HT1080 (cell line): ENCODE data around the gene PIGV. TPM values are rescaled to one million over a fixed set of nuclear protein-coding genes. Genes with fewer than 3 reads are reported as not detected.
"Not testable (repeated sequence)": the region's sequence is repeated elsewhere in the genome, so short reads cannot be mapped to it uniquely, and the experiment has no call there.

Experiments
- DNase-seq: peaks from one replicate; pipeline ENCODE4 v3.0.0-alpha.2; 2015; ENCODE audit warnings: low read depth
- small RNA-seq: library from RNA; depleted of rRNA; stranded (forward); fragments of <200 nt; gene quantifications from one replicate; pipeline ENCODE3, GENCODE V24; 2014
- total RNA-seq: library from RNA; depleted of rRNA; stranded (reverse); fragments of >200 nt; shearing (Covaris generic); gene quantifications from 2 replicates; pipeline ENCODE4 v1.2.3, GENCODE V29; 2014; rRNA removed

PIGV gene
- total RNA-seq, 1 experiment from 2014 or later: 13.3 TPM

- DNase-seq: no peak
These were observed 43.9 kb downstream of the PIGV start for GRCh38 chr1:26831546-26832248.

GRCh38 chr1:26832249-26832960 lies 44.7 kb downstream of the PIGV start:
- DNase-seq: no peak

- DNase-seq: no peak
These were observed 46.0 kb downstream of the PIGV start for GRCh38 chr1:26833432-26834405.

GRCh38 chr1:26837665-26838064 lies 49.9 kb downstream of the PIGV start:
- not testable (repeated sequence) for DNase-seq

- DNase-seq: no peak
These were observed 51.0 kb downstream of the PIGV start for GRCh38 chr1:26838474-26839338.

- DNase-seq: no peak
These were observed 51.6 kb downstream of the PIGV start for GRCh38 chr1:26839339-26839722.

- no peak for DNase-seq
These were observed 52.0 kb downstream of the PIGV start for GRCh38 chr1:26839779-26840178.

- DNase-seq: no peak
These were observed 56.9 kb downstream of the PIGV start for GRCh38 chr1:26844424-26845196.

GRCh38 chr1:26847826-26848225 lies 60.1 kb downstream of the PIGV start:
- not testable (repeated sequence) for DNase-seq

Small RNAs within 50 kb of the gene (small RNA-seq; reads per million reads assigned to genes)
- not detected for gene RN7SL165P

Other genes with a start within 250 kb of the PIGV start
- gene ARID1A, start 91.9 kb upstream of the PIGV start, total RNA-seq: 15.0 and 17.2 TPM in 2 replicates
- 15.9 and 30.4 TPM in 2 replicates for gene ZDHHC18, start 38.7 kb downstream of the PIGV start, total RNA-seq
- gene SFN, start 75.2 kb downstream of the PIGV start, total RNA-seq: 5.2 and 7.0 TPM in 2 replicates
- 17.9 and 33.6 TPM in 2 replicates for gene GPN2, start 102.3 kb downstream of the PIGV start, total RNA-seq
- gene GPATCH3, start 112.5 kb downstream of the PIGV start, total RNA-seq: 11.2 TPM in 2 replicates
- gene NR0B2, start 126.0 kb downstream of the PIGV start, total RNA-seq: not detected in 2 replicates
- 142 and 182 TPM in 2 replicates for gene NUDC, start 133.8 kb downstream of the PIGV start, total RNA-seq
- gene KDF1, start 172.5 kb downstream of the PIGV start, total RNA-seq: not detected in 2 replicates
- 15.2 and 18.9 TPM in 2 replicates for gene TRNP1, start 205.7 kb downstream of the PIGV start, total RNA-seq
- 0.13 TPM in 1 of 2 replicates, not detected in the other for gene TENT5B, start 224.9 kb downstream of the PIGV start, total RNA-seq